ENCODE results near the gene BRAF. TPM values are rescaled to one million over a fixed set of nuclear protein-coding genes. Genes with fewer than 3 reads are reported as not detected.
A peak's percentile ranks its signal among the peaks of the same experiment; 100 is the strongest.

BRAF gene
- total and polyA plus RNA-seq, 2 donors from 2014 or later: 8.0 to 43.9 TPM

DNA sequence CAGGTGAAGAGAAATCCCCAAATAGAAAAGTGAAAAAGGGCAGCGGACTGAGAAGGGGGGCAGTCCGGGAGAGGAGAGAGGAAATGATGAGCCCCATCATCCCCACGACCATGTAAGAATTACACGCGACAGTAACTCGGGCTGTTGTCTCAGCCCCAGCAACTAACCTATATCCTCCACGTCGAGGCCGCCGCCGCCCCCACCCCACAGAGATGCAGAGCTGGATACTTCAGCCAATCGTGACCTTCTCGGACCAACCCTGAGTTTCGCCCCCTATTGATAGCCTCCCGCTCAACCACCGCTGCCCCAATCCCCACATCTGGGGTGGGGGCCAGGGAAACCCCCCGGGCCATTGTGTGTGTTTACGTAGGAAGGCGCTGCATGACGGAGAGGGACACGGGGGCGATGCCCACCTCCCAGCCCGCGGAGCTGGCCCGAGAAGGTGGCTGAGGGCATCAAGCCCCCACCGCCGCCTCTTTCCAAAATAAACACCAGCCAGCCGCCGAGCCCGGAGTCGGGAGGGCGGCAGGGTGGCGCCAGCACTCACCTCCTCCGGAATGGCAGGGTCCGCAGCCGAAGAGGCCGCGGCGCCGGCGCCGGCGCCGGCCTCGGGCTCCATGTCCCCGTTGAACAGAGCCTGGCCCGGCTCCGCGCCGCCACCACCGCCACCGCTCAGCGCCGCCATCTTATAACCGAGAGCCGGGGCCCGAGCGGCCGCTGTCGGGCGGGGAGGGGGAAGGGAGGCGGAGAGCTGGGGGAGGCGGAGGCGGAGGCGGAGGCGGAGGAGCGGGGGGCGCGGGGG is 509 bp downstream of the BRAF start:
- TF ChIP-seq, protein P1, sequence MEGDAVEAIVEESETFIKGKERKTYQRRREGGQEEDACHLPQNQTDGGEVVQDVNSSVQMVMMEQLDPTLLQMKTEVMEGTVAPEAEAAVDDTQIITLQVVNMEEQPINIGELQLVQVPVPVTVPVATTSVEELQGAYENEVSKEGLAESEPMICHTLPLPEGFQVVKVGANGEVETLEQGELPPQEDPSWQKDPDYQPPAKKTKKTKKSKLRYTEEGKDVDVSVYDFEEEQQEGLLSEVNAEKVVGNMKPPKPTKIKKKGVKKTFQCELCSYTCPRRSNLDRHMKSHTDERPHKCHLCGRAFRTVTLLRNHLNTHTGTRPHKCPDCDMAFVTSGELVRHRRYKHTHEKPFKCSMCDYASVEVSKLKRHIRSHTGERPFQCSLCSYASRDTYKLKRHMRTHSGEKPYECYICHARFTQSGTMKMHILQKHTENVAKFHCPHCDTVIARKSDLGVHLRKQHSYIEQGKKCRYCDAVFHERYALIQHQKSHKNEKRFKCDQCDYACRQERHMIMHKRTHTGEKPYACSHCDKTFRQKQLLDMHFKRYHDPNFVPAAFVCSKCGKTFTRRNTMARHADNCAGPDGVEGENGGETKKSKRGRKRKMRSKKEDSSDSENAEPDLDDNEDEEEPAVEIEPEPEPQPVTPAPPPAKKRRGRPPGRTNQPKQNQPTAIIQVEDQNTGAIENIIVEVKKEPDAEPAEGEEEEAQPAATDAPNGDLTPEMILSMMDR (IDR thresholded peaks at IDR 0.05; ENCODE audit: borderline replicate concordance, extremely low read depth, insufficient read depth): peak; percentile 29

DNA sequence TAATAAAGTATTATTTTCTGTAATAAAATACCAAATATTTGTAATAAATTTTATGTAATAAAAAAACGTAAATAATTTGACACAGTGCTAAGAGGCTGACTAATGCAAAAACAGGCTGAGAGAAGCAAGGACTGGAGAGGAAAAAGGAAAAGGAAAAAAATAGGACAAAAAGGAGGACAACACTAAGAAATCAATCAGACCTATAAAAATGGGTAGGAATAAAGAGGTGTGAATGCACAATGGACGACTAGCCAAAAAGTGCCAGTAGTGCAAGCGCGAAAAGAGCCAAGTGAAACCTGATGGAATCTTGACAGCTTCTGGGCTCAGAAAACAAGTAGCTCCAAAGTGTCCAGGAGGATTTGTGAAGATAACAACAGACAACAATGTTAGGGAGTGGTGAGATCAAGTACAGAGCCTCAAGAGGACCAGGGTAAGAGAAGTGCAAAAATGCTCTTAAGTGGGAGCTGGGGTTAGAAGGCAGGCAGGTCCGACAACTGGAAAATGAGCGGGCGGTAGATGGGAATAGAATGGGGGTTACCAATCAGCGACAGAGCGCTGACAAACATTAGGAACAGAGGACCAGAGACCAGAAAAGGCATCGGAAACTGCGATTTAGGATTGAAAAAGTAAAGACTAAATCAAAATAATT is 1.2 kb downstream of the BRAF start:
- H3K4me3 ChIP-seq (ENCODE audit: low read length in 3 of 3): peak overlapping the region; percentile 64 to 83 (median 78)
- H3K9me3 ChIP-seq (ENCODE audit: control insufficient read depth in 2 of 3, insufficient read depth in 1 of 3, low read length in 3 of 3): no peaks in the 10 kb centered on the region
- no peak for FAIRE-seq
- H3K27me3 ChIP-seq (ENCODE audit: control insufficient read depth, insufficient read depth, low read length): no peaks in the 10 kb centered on the region
- no peaks in the 10 kb centered on the region for H3K36me3 ChIP-seq (ENCODE audit: control insufficient read depth in 2 of 3, insufficient read depth in 3 of 3, low read length in 3 of 3)
- peak in 4 of 5 donors; percentile 16 to 64 (median 47) for DNase-seq
- peak overlapping the region; percentile 37 to 79 (median 68) for H3K9ac ChIP-seq (ENCODE audit: low read length in 3 of 3)
- H3K4me1 ChIP-seq (ENCODE audit: control insufficient read depth in 2 of 3, insufficient read depth in 2 of 3, low read depth in 1 of 3, low read length in 3 of 3): peaks cover 0 to 5% (median 3%) of the 10 kb centered on the region in 3 donors
- TF ChIP-seq, protein P1 (IDR thresholded peaks at IDR 0.05; ENCODE audit: borderline replicate concordance, extremely low read depth, insufficient read depth): no peak
- peak overlapping the region; percentile 96 for H3K27ac ChIP-seq (ENCODE audit: low read depth in 2 of 2, low read length in 2 of 2)
- intact Hi-C loops (cut with DNase I): no loop called here

More for the DNA sequence above, 509 bp downstream of the BRAF start:
- DNase-seq (peak; percentile 84 to 94 (median 90)), FAIRE-seq (no peak)
- no peaks in the 10 kb centered on the region for H3K27me3 ChIP-seq (ENCODE audit: control insufficient read depth, insufficient read depth, low read length)
- H3K4me3 ChIP-seq (ENCODE audit: low read length in 3 of 3): peak overlapping the region; percentile 64 to 83 (median 78)
- H3K36me3 ChIP-seq (ENCODE audit: control insufficient read depth in 2 of 3, insufficient read depth in 3 of 3, low read length in 3 of 3): no peaks in the 10 kb centered on the region
- intact Hi-C loops (cut with DNase I): no loop called here
- H3K9me3 ChIP-seq (ENCODE audit: control insufficient read depth in 2 of 3, insufficient read depth in 1 of 3, low read length in 3 of 3): no peaks in the 10 kb centered on the region
- H3K27ac ChIP-seq (ENCODE audit: low read depth in 2 of 2, low read length in 2 of 2): peak overlapping the region; percentile 96
- peaks cover 0 to 5% (median 4%) of the 10 kb centered on the region in 3 donors for H3K4me1 ChIP-seq (ENCODE audit: control insufficient read depth in 2 of 3, insufficient read depth in 2 of 3, low read depth in 1 of 3, low read length in 3 of 3)
- H3K9ac ChIP-seq (ENCODE audit: low read length in 3 of 3): peak overlapping the region; percentile 37 to 79 (median 68)

DNA sequence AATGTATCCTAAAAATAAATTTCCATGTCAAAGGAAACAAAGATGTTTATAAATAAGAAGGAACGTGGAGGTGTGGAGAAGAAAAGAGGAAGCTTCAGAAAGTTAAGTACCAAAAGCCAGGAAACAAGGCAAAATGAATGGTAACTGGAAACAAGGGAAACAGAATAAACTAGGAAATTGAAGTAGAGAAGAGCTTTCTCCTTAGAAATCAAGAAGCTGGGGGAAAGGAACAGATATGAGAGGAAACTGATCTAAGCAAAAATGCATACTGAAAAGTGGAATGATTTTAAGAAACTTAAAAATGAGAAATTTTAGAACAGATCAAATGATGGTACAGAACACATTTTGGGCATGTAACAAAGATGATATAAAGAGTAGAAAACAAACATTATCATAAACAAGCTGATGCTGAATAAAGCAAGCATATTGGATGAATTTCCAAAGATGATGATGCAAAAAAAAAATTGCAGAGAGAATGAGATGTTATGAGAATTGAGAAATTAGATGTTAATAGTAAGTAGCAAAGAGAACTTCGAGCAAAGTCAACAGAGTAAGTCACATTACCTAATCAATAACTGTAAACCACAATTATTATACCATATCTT is 1.9 kb downstream of the BRAF start:
- DNase-seq (no peak), FAIRE-seq (no peak)
- Histone ChIP-seq H3K36me3 (ENCODE audit: control insufficient read depth in 2 of 3, insufficient read depth in 3 of 3, low read length in 3 of 3) (no peaks in the 10 kb centered on the region), H3K4me1 (ENCODE audit: control insufficient read depth in 2 of 3, insufficient read depth in 2 of 3, low read depth in 1 of 3, low read length in 3 of 3) (peaks cover 0 to 5% (median 0%) of the 10 kb centered on the region in 3 donors), H3K9ac (ENCODE audit: low read length in 3 of 3) (no peak overlapping the region), H3K4me3 (ENCODE audit: low read length in 3 of 3) (peak overlapping the region in 2 of 3 donors; percentile 29 to 33), H3K27ac (ENCODE audit: low read depth in 2 of 2, low read length in 2 of 2) (no peak overlapping the region), H3K27me3 (ENCODE audit: control insufficient read depth, insufficient read depth, low read length) (no peaks in the 10 kb centered on the region), H3K9me3 (ENCODE audit: control insufficient read depth in 2 of 3, insufficient read depth in 1 of 3, low read length in 3 of 3) (no peaks in the 10 kb centered on the region)
- intact Hi-C loops (cut with DNase I): no loop called here
- TF ChIP-seq, protein P1 (IDR thresholded peaks at IDR 0.05; ENCODE audit: borderline replicate concordance, extremely low read depth, insufficient read depth): no peak
